Renal pelvis (tissue), 4 donors: ENCODE results near the gene ALDOA. TPM values are rescaled to one million over a fixed set of nuclear protein-coding genes. Genes with fewer than 3 reads are reported as not detected.
"Not testable (repeated sequence)": the region's sequence is repeated elsewhere in the genome, so short reads cannot be mapped to it uniquely, and the experiment has no call there.

ENCODE experiments used
- DNase-seq: peaks from one replicate; pipeline ENCODE4 v3.0.0-alpha.2; 2013
- polyA plus RNA-seq, 3 donors: library from polyadenylated mRNA; unstranded; fragments of 120-200 nt; gene quantifications; one replicate each; pipeline ENCODE4 v1.2.1, GENCODE V29; 2013; ENCODE audit not compliant: insufficient read length in 3 of 3

Gene ALDOA
- polyA plus RNA-seq, 3 donors: 525 to 600 (median 593) TPM

DNA sequence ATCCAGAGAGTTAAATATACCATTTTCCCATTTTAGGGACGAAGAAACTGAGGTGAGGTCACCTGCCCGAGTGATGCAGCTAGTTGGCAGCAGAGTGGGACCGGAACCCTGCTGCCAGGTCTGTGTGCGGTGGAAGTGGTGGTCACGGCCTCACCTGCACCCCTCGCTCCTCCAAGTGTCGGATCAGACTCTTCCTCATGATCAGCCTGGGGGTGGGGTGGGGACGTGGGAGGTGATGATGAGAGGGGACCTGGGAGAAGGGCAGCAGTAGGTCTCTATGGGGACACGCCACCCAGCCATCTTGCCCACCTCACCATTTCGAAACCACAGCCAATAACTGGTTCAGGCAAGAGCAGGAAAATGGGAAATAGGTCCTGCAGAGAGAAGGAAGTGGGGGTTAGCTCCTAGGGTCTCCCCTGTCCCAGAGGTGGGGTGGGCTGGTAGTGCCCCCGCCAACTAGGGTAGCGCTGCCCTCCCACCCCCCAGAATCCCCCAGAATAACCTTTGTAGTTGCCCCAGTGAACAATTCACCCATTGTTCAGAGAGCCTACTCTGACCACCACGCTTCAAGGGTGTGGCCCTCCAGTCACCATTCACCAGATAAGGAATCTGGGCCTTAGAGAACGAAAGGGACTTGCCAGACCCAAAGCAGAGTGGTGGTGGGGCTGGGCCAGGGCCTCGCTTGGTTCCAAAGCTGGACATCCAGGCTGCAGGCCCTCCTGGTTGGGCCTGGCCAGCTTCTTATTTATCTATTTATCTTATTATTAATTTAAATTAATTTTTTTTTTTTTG, 42.7 kb downstream of the ALDOA start:
- no peak for DNase-seq

DNA sequence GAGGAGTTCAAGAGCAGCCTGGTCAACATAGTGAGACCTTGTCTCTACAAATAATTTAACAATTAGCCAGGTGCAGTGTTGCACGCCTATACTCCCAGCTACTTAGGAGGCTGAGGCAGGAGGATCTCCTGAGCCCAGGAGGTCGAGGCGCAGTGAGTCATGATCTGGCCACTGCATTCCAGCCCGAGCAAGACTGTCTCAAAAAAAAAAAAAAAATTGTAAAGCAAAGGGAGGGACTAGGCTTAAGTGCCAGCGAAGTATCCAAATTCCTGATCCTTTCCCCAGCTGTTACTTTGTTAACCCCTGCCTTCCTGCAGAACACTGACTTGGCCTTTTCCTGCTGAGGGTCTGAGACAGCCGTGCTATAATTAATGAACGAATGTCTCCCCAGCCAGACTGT, 45.1 kb downstream of the ALDOA start:
- DNase-seq: no peak

DNA sequence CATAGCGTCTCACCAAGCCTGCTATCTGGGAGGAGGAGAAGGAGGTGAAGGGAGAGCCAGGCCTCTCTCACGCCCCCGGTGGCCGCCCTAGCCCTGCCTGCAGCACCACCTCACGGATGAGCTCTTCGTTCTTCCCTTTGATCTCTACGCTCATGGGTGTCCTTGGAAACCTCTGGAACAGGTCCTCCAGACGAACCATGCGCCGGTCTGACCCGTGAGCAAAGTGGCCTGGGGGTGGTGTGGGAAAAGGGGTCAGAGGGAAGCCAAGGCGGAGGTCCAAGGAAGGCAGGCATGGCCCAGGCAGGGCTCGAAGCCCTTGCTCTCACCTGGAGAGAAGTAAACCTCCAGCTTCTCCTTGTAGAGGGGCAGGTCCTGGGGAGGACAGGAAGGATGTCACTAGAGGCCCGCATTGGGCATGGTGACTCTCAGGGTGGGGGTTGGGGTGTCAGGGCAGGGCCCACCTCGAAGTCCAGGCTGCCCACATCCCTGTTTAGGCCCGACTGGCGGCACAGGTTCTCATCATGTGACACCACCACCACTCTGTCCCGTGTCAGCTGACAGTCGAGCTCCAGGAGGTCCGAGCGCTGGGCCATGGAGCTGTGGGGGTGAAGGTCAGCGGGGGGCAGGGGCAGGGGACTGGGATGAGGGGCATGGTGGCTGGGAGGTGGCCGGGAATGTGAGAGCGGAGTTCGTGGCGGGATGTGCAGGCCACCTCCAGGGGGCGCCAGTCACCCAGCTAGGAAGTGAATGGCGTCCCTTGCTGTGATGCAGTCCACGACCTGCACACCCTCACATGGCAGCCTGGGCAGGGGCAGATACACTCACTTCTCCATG, 46.9 kb downstream of the ALDOA start:
- DNase-seq: no peak

DNA sequence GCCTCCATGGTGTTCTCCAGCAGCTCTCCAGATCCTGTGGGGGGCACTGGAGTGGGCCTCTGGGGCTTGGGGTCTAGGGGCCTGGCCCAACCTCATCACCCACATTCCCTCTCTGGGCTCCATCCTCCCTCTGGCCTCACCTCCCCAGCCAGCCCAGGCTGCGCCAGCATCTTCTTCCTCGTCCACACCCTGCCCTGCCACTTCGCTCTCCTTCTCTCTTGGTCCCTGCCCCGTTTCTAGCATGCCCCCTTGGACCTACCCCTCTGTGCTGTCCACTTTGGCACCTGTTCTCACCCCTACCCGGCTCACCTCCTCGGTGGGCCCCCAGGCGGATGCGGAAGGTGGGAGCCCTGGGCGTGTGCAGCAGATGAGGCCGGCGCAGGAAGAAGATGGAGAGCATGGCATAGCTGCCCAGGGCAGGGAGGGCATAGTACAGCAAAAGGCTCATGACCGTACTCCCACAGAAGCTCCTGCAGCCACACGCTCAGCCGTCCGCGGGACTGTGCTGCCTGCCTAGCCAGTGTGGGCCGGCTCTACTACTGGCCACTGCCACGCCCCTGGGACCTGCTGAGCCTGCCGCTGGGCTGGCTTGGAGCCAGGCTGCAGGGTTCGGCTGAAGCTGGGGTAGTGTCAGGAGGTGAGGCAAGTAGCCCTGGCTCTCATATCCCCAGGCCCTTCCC, 47.6 kb downstream of the ALDOA start, which contains the start of gene GDPD3:
Gene GDPD3 (minus strand): TSS at position 507 of the 680 bp plus-strand sequence. CDS start 59 bp downstream, at position 448.
- DNase-seq: no peak

DNA sequence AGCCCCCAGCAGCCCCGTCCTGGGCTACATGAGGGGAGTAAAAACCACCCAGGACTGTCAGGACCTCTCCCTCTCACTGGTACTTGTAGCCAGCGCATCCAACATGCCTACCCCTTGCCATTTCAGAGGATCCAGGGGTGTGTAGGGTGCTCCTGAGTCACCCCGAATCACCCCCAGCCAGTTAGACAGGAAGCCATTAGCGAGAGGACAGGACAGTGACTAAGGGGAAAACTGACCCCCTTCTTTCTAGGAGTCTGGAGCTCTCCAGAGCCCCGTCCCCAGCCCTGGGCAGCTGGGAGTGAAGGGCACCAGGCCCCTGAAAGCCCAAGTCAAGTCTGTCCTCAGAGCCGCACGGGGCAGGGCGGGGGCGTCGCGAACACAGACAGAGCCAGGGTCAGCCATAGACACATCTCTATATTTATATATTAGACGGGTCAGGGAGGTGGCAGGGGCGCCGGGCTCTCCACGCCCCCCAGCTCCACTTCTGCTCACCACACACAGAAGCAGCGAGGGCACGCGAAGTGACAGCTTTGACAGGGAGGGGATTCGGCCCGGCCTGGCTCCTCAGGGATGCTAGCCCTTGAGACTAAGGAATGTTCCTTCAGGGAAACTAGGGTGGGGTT, 48.3 kb downstream of the ALDOA start:
- DNase-seq: no peak

DNA sequence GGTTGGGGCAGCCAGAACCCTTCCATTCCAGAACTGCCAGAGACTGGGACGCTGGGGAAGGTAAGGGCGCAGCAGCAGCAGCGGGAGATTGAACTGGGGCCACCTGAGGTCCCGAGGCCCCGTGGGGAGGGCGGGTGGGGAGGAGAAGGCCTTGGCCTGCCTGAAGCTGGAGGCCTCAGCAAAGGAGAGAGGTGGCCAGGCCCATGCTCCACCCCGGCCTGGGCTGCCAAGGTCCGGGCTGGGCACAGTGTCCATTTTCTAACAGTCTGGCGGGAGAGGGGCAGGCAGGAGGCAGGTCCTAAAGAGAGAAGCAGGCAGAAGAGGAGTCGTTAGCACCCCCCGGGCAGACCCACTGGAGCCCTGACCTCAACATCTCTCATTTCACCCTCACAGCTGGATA, 48.9 kb downstream of the ALDOA start:
- no peak for DNase-seq

DNA sequence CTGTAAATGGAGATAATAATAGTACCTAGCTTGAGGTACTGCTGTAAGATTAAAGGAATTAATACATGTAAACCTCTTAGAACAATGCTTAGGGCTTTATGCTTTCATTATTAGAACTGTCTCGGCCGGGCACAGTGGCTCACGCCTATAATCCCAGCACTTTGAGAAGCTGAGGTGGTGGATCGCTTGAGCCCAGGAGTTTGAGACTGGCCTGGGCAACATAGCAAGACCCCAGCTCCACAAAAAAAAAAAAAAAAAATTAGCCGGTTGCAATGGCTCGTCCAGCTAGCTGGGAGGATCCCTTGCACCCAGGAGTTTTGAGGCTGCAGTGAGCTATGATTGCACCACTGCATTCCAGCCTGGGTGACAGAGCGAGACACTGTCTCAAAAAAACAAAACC, 49.3 kb downstream of the ALDOA start:
- DNase-seq: not testable (repeated sequence)

DNA sequence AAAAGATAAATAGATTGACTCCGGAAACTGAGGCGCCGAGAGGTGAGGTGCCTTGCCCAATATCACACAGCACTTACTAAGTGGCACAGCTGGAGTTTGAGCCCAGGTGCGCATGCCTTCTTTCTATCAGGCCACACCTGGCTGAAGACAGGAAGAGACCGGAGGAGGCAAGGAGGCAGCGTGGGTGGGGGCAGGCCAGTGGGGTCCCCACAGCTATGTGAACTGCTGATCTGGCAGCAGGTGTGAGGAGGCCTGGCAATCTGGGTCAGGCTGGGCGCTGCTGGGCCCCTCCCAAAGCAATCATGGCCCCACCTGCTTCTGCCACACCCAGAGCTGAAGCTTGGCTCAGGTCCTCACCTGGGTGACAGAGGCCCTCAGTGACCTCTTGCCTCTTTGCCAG, 49.7 kb downstream of the ALDOA start:
- no peak for DNase-seq

DNA sequence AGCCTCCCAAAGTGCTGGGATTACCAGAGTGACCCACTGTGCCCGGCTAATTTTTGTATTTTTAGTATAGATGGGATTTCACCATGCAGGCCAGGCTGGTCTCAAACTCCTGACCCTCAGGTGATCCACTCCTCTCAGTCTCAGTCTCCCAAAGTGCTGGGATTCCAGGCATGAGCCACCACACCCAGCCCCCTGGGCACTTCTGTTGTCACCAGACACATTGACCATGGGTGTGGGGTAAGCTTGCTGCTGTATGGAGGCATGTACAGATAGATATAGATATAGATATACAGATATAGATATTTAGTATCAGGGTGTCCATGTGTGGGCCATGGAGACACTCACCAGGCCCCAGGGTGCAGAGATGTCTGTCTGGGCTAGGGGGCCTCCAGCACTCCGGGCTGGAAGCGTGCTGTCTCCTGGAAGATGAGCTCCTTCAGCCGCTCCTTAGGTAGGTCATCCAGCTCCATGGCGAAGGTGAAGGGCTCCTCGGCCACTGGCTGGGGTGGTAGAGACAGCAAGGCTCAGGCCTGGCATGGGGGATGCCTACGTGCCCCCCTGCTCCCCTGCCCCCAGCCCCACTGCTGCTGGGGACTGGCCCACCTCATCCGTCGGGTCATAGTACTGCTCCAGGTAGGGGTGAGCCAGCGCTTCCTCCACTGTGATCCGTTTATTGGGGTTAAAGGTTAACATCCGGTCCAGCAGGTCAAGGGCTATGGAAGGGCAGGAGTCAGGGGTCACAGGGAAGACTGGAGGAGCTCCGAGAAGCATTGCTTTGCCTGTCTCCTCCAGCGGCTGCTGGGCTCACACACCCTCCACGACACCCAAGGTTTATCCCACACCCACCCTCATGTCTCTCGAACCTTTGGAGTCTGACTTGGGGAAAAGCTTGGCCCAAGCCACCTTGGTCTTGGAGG, 51.0 kb downstream of the ALDOA start:
- DNase-seq: no peak

DNA sequence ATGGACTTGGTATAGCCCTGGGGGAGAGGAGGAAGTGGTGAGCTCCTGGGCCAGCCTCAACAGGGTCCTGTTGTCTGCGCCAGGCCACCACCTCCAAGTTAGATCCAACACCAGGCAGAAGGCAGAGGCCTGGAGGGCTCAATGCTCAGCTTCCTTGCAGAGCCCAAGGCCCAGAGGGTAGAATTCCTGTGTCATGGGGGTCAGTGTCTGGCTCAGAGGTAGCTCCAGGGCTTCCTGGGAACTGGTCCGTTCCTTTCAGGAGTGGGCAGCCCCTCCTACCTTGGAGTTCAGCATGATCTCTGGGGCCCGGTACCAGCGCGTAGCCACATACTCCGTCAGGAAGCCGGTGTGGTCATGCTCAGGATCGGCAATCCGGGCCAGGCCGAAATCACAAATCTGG, 52.2 kb downstream of the ALDOA start:
- no peak for DNase-seq

DNA sequence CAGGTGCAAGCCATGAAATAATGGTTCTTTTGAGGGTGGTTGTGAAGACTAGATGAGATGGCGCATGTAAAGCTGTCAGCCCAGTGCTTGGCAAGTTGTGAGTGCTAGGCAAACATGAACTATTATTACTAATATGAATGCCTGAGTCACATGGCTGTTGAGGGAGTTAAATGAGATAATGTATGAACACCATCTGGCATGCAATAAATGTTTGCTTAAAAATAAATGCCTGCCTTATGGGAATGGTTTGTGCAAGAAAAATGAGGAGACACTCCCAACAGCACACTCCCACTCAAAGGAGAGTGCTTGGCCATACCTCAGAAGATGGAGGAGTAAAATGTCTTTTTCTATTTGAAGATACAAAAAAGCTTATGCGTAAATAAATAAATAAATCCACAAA, 53.9 kb downstream of the ALDOA start:
- no peak for DNase-seq

Other genes with a start within 250 kb of the ALDOA start
- 10 to 100 TPM; 40.2 to 44.1 (median 43.6) TPM for gene PAGR1, start 249.6 kb upstream of the ALDOA start, polyA plus RNA-seq
- gene MVP, start 245.3 kb upstream of the ALDOA start, polyA plus RNA-seq: 10 to 100 TPM; 16.1 to 24.7 (median 24.2) TPM
- gene CDIPT, start 202.5 kb upstream of the ALDOA start, polyA plus RNA-seq: 100 to 1,000 TPM; 111 to 120 (median 117) TPM
- gene SEZ6L2, start 166.2 kb upstream of the ALDOA start, polyA plus RNA-seq: 10 to 100 TPM; 10.1 to 13.6 (median 11.7) TPM
- 1 to 10 TPM in 2 of 3 donors, under 1 TPM in 1; 0.95 to 1.4 (median 1.0) TPM for gene ASPHD1, start 165.3 kb upstream of the ALDOA start, polyA plus RNA-seq
- gene KCTD13, start 139.5 kb upstream of the ALDOA start, polyA plus RNA-seq: 10 to 100 TPM; 14.8 to 30.9 (median 29.4) TPM
- 100 to 1,000 TPM; 106 to 123 (median 113) TPM for gene TMEM219, start 103.7 kb upstream of the ALDOA start, polyA plus RNA-seq
- 10 to 100 TPM; 51.0 to 56.5 (median 53.1) TPM for gene TAOK2, start 91.9 kb upstream of the ALDOA start, polyA plus RNA-seq
- gene HIRIP3, start 70.1 kb upstream of the ALDOA start, polyA plus RNA-seq: 10 to 100 TPM; 19.9 to 22.2 (median 20.7) TPM
- 10 to 100 TPM; 52.3 to 64.9 (median 56.6) TPM for gene INO80E, start 69.5 kb upstream of the ALDOA start, polyA plus RNA-seq
- gene DOC2A, start 54.7 kb upstream of the ALDOA start, polyA plus RNA-seq: 1 to 10 TPM; 2.9 to 4.9 (median 4.6) TPM
- gene C16orf92, start 42.6 kb upstream of the ALDOA start, polyA plus RNA-seq: not detected
- gene TLCD3B, start 34.5 kb upstream of the ALDOA start, polyA plus RNA-seq: 1 to 10 TPM; 1.2 to 1.7 (median 1.2) TPM
- gene PPP4C, start 10.2 kb downstream of the ALDOA start, polyA plus RNA-seq: 100 to 1,000 TPM in 2 of 3 donors, 10 to 100 TPM in 1; 99.4 to 116 (median 109) TPM
- 1 to 10 TPM; 1.5 to 1.9 (median 1.7) TPM for gene TBX6, start 26.2 kb downstream of the ALDOA start, polyA plus RNA-seq
- 10 to 100 TPM; 58.6 to 70.9 (median 60.8) TPM for gene YPEL3, start 30.5 kb downstream of the ALDOA start, polyA plus RNA-seq
- gene GDPD3, start 47.8 kb downstream of the ALDOA start, polyA plus RNA-seq: 10 to 100 TPM; 11.3 to 13.6 (median 13.0) TPM
- 10 to 100 TPM; 84.3 to 88.5 (median 85.4) TPM for gene MAPK3, start 57.5 kb downstream of the ALDOA start, polyA plus RNA-seq
- 10 to 100 TPM in 1 of 3 donors, 1 to 10 TPM in 2; 9.2 to 15.1 (median 9.8) TPM for gene CORO1A, start 117.8 kb downstream of the ALDOA start, polyA plus RNA-seq
- gene BOLA2B, start 127.9 kb downstream of the ALDOA start, polyA plus RNA-seq: 10 to 100 TPM; 32.5 to 43.1 (median 37.9) TPM
- gene SLX1A, start 128.1 kb downstream of the ALDOA start, polyA plus RNA-seq: 10 to 100 TPM; 24.9 to 39.9 (median 35.5) TPM
- 10 to 100 TPM; 10.6 to 25.3 (median 16.6) TPM for gene SULT1A3, start 133.5 kb downstream of the ALDOA start, polyA plus RNA-seq
- 10 to 100 TPM in 2 of 3 donors, 1 to 10 TPM in 1; 3.4 to 37.4 (median 29.1) TPM for gene NPIPB13, start 182.7 kb downstream of the ALDOA start, polyA plus RNA-seq